ENCODE data around the gene PSMD12.
"Not testable (repeated sequence)": the region's sequence is repeated elsewhere in the genome, so short reads cannot be mapped to it uniquely, and the experiment has no call there.

PSMD12 gene

DNA sequence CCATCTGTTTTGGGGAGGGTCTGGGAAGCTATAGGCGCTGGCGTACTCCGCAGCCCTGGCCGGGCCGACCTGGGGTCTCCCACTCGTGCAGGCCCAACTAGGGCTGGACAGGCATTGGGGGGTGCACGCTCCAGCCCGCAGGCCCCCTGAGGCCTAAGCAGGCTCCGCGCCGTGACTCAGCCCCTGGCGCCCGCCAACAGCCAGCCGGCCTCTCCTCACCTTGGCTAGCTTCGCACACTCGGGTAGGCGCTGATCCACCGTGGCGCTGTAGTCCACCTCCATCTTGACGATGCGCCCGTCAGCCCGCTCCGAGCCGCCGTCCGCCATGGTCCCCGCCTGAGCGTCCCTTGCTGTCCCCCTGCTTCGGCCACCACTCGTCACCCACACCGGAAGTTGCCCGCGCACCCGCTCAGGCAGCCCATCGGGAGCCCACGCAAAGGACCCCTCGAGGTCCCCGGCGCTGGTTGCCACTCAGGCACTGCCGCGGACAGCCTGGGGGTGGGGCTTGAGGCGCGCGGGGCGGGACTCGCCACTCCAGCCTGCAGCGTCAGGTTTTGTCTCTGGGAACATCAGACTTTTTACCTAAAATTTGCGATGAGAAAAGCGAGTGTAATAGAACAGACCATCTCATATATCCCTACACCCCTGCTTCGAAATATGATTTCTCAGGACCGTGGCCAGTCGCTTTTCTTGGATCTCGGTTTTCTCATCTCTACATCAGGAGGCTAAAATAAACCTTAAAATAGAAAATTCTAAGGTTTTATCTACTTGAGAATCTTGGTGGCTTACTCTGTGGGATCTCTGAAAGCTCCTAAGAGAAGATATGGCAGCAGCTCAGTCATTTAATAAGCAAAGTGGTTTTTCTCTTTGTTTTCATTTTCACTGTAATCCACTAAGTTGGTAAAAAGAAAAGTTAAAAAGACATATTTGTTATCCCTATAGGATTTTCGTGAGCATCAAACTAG is at the start of gene PSMD12:
Gene PSMD12, minus strand, starts transcription at position 385 of the 965 bp plus-strand sequence. Its CDS starts 58 bp downstream, at position 327.
- peak; percentile 89 for DNase-seq

DNA sequence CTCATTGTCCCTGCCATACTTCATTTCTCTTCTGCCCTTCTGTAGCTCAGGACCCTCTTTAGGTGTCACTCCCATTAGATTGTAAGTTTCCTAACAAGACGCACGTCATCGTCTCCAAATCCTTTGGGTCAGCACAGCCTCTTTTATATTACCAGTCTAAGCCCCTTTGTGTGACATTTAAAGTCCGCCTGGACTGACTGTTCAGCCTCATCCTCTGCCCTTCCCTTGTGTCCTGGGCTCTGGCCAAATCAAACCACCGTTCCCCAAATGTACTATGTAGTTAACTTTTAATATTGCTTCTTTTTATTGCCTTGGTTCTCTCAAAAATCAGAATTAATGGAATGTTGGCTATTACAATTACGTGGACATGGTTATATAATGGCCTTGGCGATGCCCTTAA is 48.9 kb upstream of the PSMD12 start:
- DNase-seq = no peak

DNA sequence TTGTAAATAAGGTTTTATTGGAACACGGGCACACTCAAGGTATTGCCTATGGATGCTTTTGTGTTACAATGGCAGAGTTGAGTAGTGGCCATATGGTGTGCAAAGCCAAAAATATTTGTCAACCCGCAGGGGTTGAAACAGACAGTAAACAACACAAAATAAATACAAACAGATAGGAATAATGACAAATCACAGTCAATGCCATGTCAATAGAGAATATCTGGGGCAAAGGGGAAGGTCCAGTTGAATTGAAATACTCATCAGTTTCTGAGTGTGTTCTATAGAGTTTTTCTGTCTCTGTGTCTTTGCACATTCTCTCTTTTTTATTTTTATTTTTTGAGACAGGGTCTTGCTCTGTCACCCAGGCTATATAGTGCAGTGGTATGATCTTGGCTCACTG is 48.2 kb upstream of the PSMD12 start:
- no peak for DNase-seq

DNA sequence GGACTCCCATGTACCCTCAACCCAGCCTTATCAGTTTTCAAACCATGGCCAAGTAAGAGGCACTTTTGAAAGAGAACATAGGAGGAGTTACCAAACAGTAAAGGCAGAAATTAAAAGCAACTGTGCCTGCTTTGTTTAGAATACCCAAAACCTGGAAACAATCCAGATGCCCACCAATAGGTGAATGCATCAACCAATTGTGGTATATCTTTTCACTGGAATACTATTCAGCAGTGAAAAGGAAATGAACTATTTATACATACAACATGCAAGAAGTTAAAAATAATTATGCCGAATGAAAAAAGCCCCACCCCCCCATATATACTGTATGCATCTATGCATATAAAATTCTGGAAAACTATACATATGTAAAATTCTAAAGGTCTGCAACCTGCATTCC is 47.8 kb upstream of the PSMD12 start:
- DNase-seq = no peak

DNA sequence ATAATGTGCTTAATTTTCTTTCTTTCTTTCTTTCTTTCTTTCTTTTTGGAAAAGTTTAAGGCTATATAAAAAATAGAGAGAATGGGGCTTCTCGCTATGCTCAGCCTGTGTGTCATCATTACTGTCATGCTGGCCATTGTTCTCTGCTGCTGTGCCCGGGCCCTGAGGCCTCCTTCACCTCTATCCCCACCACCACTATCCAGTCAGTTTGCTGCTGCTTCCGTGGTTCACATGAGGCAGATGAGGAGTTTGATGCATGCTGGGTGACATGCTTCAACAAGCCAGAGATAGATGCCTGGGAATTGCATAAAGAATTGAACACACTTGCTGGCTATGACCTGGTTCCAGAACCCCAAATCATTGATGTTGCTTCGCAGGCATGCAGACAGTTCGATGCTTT is 47.0 kb upstream of the PSMD12 start:
- DNase-seq = no peak

DNA sequence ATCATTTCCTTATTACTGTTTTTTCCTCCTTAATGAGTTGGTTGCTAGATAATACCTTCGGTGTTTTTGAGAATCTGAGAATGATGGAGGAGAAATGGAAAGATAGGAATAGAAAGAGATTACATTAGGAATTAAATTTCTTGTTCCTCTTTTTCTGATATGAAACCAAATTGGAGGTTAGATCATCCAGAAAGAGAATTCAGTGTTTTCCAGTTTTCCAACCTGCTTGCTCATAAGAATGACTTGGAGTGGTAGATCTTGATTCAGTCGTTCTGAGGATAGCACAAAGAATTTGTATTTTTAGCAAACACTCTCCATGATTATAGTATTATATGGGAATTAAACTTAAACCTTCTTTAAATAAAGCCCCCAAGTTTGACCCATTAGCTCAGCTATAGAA is 46.6 kb upstream of the PSMD12 start:
- no peak for DNase-seq

DNA sequence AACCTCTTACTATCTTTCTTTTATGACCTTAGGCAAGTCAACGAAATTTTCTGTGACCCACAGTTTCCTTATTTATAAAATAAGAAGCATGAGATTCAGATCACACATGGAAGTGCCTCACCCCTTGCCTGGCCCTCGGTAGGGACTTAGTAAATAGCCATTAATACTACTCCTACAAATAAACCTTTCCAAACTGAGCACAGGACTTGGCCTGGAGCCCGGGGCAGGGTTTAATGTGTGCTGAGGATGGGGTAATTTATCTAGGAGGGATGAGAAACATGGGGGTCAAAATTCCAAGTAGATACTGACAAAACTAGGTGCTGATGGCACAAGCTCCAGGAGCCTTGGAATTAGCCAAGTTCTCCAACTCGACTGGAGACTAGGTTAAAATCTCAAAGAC is 45.7 kb upstream of the PSMD12 start:
- no peak for DNase-seq

DNA sequence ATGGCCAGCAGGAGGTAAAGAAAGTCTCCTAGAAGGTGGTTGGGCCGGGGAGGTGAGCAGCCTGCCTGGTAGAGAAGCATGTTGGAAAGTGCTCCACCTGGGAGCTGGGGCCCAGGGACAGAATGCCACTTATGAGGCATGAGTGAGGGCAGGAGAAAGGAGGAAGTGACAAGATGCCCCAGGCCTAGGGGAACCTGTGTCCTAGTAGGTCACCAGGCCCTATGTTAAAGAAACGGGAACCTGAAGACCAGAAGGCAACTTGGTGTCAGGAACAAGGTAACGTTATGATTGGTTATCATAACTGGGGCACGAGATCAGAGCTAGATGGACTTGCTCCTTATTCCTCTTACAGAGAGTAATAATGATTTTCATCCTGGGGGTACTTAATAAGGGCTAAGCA is 45.0 kb upstream of the PSMD12 start:
- no peak for DNase-seq

DNA sequence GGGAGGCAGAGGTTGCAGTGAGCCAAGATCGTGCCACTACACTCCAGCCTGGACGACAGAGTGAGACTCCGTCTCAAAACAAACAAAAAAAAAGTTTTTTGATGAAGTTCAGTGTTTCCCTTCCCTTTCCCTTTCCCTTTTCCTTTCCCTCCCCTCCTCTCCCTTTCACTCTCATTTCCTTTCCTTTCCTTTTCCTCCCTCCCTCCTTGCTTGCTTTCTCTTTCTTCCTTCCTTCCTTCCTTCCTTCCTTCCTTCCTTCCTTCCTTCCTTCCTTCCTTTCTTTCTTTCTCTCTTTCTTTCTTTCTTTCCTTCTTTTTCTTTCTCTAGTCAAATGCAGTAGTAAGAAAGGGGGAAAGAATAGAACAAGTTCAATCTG is 42.1 kb upstream of the PSMD12 start:
- DNase-seq = not testable (repeated sequence)

DNA sequence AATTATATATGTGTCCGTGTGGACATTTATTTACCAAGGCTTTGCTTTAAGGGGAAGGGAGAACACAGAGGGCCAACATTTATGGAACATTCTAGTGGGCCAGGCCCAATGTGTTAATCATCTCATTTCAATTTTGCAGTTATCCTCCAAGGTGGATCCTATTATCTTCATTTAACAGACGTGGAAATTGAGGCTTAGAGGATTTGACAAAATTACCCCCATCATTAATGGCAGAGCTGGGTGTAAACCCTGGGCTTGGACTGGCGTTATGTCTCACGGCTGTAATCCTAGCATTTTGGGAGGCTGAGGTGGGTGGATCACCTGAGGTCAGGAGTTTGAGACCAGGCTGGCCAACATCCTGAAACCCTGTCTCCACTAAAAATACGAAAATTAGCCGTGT is 37.1 kb upstream of the PSMD12 start:
- no peak for DNase-seq

DNA sequence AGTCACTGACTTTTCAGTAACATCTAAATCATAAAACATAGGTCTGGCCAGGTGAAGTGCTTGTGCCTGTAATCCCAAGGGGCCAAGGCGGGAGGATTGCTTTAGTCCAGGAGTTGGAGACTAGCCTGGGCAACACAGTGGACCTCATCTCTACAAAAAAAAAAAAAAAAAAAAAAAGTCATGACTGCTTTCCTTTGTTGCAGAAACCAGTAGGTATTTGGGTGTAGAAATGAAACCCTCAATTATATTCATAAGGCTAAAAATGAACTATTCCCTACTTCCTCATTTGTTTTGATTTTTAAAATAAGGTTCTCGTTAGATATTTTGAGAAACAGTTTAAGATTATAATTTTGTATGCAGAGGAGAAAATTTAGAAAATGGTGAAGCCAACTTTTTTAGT is 36.7 kb upstream of the PSMD12 start:
- DNase-seq = no peak

DNA sequence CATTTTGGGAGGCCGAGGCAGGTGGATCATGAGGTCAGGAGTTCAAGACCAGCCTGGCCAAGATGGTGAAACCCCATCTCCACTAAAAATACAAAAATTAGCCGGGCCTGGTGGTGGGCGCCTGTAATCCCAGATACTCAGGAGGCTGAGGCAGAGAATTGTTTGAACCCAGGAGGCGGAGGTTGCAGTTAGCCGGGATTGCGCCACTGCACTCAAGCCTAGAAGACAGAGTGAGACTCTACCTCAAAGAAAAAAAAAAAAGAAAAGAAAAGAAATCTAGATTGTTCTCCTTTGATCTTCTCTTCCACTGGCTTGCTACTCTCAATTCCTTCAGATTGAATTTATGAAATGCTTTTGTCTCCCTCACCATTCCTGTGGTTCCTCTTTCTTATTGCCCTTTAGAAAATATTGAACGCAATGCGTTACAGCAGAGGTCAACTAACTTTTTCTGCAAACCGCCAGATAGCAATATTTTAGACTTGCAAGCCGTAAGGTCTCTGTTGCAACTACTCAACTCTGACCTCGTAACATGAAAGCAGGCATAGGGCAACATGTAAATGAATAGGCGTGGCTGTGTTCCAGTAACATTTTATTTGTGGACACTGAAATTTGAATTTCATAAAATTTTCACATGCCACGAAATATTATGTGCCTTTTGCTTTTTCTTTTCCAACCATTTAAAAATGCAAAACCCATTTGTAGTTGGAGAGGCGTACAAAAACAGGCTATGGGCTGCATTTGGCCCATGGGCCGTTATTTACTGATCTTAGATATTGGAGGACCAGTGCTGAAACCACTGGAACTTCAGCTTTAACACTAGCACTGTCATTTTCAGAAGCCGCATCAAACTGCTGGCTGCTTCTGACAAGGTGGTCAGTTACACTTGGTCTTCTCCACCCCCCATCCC is 35.5 kb upstream of the PSMD12 start:
- DNase-seq = no peak

DNA sequence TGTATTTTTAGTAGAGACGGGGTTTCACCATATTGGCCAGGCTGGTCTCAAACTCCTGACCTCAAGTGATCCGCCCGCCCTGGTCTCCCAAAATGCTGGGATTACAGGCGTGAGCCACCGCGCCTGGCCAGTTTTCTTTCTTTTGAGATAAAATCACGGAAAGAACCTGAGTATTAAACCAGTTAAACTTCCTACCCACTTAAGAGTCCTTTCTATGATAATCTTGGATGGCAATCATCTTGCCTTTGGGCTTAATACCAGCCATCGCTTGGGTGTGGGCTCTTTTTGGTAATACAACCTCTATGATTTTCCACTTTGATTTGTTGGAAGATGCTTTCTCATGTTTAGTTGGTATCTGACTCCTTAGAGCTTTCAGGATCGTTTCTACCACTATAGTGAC is 34.7 kb upstream of the PSMD12 start:
- no peak for DNase-seq

DNA sequence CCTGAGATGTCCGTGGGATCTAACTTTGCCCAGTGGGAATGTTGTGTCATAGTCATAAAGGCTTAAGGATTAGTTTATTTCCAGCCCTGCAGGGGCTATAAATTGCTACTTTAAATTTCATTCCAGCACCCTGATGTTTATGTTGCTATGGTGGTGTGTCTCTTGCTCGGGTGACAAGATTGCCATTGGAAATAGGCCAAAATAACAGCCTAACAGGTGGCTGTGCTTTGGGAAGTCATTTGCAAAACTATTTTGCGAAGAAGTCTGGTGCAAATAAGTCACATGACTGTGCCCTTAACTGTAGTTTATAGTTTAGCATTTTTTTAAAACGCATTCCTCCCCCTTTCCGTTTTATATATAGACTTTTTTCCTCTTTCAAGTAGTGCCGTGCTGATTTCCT is 33.8 kb upstream of the PSMD12 start:
- DNase-seq = no peak

DNA sequence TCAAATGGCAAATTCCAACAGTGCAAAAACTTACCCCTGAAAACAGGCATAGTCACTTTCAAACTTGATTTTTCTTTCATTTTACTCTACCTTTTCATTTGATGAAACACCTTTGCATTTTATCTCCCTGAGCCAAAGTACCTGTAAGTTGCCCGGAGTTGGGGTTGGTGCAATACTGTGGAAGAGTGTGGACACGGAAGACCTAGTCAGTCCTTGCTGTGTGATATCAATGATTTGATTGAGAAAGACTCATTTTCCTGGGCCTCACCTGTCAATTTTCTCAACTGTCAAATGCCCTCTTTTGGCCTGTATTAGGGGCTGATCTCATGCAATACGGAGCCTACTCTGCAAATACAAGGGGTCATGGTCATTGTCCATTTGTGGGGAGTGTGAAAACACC is 33.3 kb upstream of the PSMD12 start:
- no peak for DNase-seq

DNA sequence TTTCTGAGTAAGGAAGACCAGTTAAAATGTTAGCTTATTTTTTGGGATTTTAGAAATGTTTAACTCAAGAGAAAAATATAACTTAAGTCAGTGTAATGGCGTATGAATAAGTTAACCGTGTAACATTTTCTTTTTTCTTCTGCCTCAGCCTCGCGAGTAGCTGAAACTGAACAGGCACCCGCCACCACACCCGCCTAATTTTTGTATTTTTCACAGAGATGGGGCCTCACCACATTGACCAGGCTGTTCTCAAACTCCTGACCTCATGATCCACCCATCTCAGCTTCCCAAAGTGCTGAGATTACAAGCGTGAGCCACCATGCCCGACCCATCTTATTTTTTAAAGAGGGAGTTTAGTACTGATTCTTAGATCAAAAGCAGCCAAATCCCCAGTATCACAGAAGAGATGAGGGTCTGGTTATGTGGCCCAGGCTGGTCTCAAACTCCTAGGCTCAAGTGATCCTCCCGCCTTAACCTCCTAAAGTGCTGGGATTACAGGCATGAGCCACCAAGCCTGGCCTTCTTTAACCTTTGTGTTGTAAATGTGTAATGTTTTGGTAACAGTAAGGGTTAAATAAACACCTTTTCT is 27.5 kb upstream of the PSMD12 start:
- no peak for DNase-seq

DNA sequence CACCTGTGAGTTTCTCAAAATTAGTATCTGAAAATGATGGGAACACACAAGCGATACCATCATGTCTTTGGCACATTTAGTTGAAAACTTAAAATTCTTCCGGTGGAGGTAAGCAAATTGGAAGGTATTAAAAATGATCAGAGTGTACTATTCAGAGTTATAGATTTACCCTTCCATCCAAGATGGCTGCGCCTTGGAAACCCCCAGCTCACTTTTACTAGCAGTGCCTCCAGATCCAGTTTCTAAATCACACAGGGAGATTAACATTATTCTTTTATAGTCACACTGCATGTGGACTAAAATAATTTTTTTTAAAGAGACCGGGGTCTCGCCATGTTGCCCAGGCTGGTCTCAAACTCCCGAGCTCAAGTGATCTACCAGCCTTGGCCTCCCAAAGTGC is 25.7 kb upstream of the PSMD12 start:
- DNase-seq = no peak

DNA sequence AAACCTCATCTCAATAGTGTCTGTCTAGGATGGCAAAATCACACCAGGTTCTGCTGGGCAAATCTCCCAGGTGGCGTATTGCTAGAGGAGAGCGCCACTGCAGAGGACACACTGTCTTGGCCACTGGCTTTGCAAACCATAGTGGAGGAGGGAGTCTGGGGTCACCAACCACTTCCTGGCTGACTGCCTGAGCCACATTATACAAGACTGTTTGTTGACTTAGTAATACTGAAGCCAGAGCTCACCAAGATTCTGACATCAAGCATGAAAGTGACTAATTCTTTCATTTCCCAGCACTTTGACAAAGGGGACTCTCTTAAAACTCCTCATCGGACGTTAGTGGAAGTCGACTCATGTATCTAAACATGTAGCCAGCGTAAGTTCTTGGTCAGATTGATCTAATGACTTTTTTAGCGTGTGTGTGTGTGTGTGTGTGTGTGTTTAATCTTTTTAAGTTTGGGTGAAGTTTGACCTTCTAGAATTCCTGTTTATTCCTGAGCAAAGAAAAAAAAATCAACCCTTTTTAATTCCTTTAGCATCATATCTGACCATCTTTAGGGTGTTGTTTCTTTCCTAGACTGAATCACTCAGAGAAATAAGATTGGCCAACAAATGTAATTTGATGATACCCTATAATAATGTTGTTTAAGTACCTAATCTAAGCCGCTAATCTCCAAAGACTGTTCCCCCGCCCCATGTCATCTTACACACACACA is 24.4 kb upstream of the PSMD12 start:
- peak; percentile 84 for DNase-seq

DNA sequence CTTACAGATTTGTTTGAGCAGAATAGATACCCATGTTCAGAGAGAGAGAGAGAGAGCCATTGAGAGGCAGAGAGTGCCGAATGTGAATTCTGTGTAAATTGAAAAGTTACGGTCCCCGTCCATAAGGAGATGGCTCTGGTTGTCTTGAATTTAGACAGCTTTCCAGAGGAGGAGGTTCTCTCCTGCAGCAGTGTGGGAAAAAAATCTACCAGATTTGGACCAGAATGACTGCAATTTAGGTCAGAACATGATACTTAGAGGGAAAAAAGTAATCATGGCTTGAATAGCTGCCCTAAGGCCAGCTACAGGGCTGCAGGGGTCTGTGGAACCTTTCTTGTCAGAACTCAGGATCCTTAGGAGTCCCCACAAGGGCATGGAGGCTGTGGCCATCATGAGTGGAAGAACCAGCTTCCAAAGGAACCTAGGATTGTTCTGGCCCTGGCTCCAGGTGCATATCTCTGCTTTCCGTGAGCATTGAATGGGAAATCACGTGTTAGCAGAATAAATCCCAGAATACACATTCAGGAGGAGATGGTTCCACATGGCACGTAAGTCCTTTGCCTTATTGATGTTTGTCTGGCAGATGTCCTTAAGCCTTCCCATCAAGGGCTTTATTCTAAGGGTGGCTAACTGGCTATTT is 23.7 kb upstream of the PSMD12 start:
- DNase-seq = no peak

DNA sequence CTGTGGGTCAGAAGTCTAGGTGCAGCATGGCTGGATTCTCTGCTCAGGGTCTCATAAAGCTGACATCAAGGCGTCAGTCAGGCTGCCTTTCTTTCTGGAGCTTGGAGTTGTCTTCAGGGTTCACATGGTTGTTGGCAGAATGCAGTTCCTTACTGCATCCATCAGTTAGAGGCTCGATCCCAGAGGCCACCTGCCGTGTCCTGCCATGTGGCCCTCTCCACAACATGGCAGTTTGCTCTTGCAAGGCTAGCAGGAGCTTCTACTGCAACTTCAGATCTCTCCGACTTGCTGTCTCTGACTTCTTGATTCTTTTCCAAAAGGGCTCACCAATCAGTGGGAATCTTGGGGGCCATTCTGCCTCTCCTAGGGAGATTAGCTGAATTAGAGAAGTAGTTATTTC is 22.6 kb upstream of the PSMD12 start:
- DNase-seq = no peak

DNA sequence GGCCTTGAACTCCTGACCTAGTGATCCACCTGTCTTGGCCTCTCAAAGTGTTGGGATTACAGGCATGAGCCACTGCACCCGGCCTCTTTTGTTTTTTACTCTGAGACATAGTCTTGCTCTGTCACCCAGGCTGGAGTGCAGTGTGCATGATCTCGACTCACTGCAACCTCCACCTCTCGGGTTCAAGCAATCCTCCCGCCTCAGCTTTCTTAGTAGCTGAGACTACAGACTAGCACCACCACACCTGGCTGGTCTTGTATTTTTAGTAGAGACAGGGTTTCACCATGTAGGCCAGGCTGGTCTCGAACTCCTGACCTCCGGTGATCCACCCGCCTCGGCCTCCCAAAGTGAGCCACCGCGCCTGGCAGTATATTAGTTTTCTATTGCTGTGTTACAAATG is 22.2 kb upstream of the PSMD12 start:
- DNase-seq = not testable (repeated sequence)

DNA sequence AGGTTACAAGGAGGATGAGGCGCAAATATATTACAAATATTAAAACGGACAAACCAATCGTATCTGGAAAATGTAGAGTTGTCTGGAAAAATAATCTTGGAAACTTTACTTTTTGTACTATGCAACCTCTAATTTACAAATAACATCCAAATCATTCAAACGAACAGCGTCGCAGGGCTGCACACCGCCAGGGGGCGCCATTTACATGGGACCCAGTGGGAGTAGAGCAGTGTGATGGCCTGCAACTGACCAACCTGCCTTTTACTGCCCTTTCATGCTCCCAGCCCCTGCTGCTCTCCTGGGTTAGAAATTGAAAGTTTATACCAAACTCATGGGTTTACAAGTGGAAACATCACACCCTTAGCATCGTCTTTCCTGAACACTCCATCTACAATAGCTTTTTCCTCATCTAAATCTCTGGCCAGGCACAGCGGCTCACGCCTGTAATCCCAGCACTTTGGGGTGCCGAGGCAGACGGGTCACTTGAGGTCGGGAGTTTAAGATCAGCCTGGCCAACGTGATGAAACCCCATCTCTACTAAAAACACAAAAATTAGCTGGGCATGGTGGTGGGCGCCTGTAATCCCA is 20.7 kb upstream of the PSMD12 start:
- DNase-seq = peak; percentile 40
